PFSK-1 (cell line): ENCODE measurements around the gene ADAMTS9.

Experiments
- POLR2AphosphoS5 ChIP-seq: IDR thresholded peaks from 2 replicates; pipeline ENCODE4 v1.6.1; 2012; ENCODE audit warnings: low read depth, mild to moderate bottlenecking, control low read depth, low read length, moderate library complexity
- REST ChIP-seq, 2 experiments: IDR thresholded peaks; 2 replicates each; pipeline versions ENCODE4 v1.6.1 to v1.8.0; 2011 to 2012; ENCODE audit warnings: low read depth in 2 of 2, low read length in 2 of 2, control low read depth in 1 of 2, inconsistent platforms in 1 of 2, mild to moderate bottlenecking in 1 of 2, moderate library complexity in 1 of 2; ENCODE audit not compliant: insufficient read depth in 1 of 2
- SIN3A ChIP-seq: IDR thresholded peaks from 2 replicates; pipeline ENCODE4 v1.6.1; 2012; ENCODE audit warnings: mild to moderate bottlenecking, low read length, moderate library complexity, borderline replicate concordance; ENCODE audit not compliant: insufficient read depth
- TAF1 ChIP-seq: IDR thresholded peaks from 2 replicates; pipeline ENCODE4 v1.6.1; 2012; ENCODE audit warnings: low read length, control low read depth, borderline replicate concordance; ENCODE audit not compliant: insufficient read depth

GRCh38 chr3:64505419-64505818, 182.4 kb downstream of the ADAMTS9 start:
- no peak for TF ChIP-seq REST (IDR thresholded peaks at IDR 0.05; ENCODE audit: insufficient read depth in 1 of 2, low read depth in 2 of 2, low read length in 2 of 2)
- no peak for TF ChIP-seq TAF1
- no peak for TF ChIP-seq POLR2AphosphoS5
- no peak for TF ChIP-seq SIN3A
